ENCODE results near the gene ZCCHC14. TPM values are rescaled to one million over a fixed set of nuclear protein-coding genes. Genes with fewer than 3 reads are reported as not detected.
"Not testable (repeated sequence)": the region's sequence is repeated elsewhere in the genome, so short reads cannot be mapped to it uniquely, and the experiment has no call there.

Gene ZCCHC14
- polyA plus RNA-seq, 2 donors: 6.8 to 8.0 TPM

- 55 to 68% methylated on average over 7 of the region's 7 CpGs for WGBS, 2 donors
- Histone ChIP-seq H3K4me1 (ENCODE audit: control insufficient read depth in 2 of 2, insufficient read depth in 2 of 2, low read length in 1 of 2) (peaks cover 3 to 5% of the 10 kb centered on the region in 2 donors), H3K36me3 (ENCODE audit: control insufficient read depth in 2 of 2, insufficient read depth in 2 of 2, low read length in 1 of 2) (peaks cover 7 to 10% of the 10 kb centered on the region in 2 donors), H3K4me3 (ENCODE audit: low read depth in 1 of 2, low read length in 2 of 2) (no peak overlapping the region), H3K9me3 (ENCODE audit: control insufficient read depth in 2 of 2, insufficient read depth in 1 of 2, low read depth in 1 of 2, low read length in 1 of 2) (no peaks in the 10 kb centered on the region), H3K27ac (ENCODE audit: low read depth in 2 of 2, low read length in 1 of 2) (no peak overlapping the region), H3K27me3 (ENCODE audit: control insufficient read depth in 1 of 2, insufficient read depth in 2 of 2, low read length in 2 of 2) (no peaks in the 10 kb centered on the region)
Observed at GRCh38 chr16:87395181-87395842, 97.5 kb downstream of the ZCCHC14 start.

DNA sequence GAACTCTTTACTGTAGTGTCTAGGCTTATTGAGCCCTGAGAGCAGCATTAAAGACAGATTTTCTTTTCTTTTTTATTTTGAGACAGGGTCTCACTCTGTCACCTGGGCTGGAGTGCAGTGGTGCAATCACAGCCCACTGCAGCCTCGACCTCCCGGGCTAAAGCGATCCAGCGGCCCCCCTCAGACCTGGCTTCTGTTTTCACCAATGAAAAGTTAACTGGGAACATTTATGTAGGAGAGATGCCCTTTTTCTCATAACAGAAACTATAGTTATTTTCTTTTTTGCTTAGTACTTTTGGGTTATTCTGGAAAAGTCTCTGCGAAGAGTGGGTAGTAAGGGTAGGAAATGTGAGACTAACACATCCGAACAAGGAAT, 99.2 kb downstream of the ZCCHC14 start:
- no peaks in the 10 kb centered on the region for H3K27me3 ChIP-seq (ENCODE audit: control insufficient read depth in 1 of 2, insufficient read depth in 2 of 2, low read length in 2 of 2)
- 75 to 76% methylated on average over 6 of the region's 6 CpGs for WGBS, 2 donors
- H3K4me3 ChIP-seq (ENCODE audit: low read depth in 1 of 2, low read length in 2 of 2): peak overlapping the region in 1 of 2 donors; percentile 95
- peak overlapping the region; percentile 72 to 89 for H3K27ac ChIP-seq (ENCODE audit: low read depth in 2 of 2, low read length in 1 of 2)
- peaks cover 3 to 5% of the 10 kb centered on the region in 2 donors for H3K4me1 ChIP-seq (ENCODE audit: control insufficient read depth in 2 of 2, insufficient read depth in 2 of 2, low read length in 1 of 2)
- H3K9me3 ChIP-seq (ENCODE audit: control insufficient read depth in 2 of 2, insufficient read depth in 1 of 2, low read depth in 1 of 2, low read length in 1 of 2): no peaks in the 10 kb centered on the region
- peaks cover 0 to 2% of the 10 kb centered on the region in 2 donors for H3K36me3 ChIP-seq (ENCODE audit: control insufficient read depth in 2 of 2, insufficient read depth in 2 of 2, low read length in 1 of 2)

GRCh38 chr16:87392821-87393679, 99.8 kb downstream of the ZCCHC14 start:
- peak overlapping the region; percentile 81 to 95 for H3K4me3 ChIP-seq (ENCODE audit: low read depth in 1 of 2, low read length in 2 of 2)
- peaks cover 3 to 5% of the 10 kb centered on the region in 2 donors for H3K4me1 ChIP-seq (ENCODE audit: control insufficient read depth in 2 of 2, insufficient read depth in 2 of 2, low read length in 1 of 2)
- no peaks in the 10 kb centered on the region for H3K36me3 ChIP-seq (ENCODE audit: control insufficient read depth in 2 of 2, insufficient read depth in 2 of 2, low read length in 1 of 2)
- no peaks in the 10 kb centered on the region for H3K27me3 ChIP-seq (ENCODE audit: control insufficient read depth in 1 of 2, insufficient read depth in 2 of 2, low read length in 2 of 2)
- no peaks in the 10 kb centered on the region for H3K9me3 ChIP-seq (ENCODE audit: control insufficient read depth in 2 of 2, insufficient read depth in 1 of 2, low read depth in 1 of 2, low read length in 1 of 2)
- 1 to 2% methylated on average over 44 to 53 of the region's 53 CpGs for WGBS, 2 donors
- peak overlapping the region; percentile 89 to 93 for H3K27ac ChIP-seq (ENCODE audit: low read depth in 2 of 2, low read length in 1 of 2)

- Histone ChIP-seq H3K4me3 (ENCODE audit: low read depth in 1 of 2, low read length in 2 of 2) (peak within 1 kb of the TSS; percentile 81 to 95), H3K4me1 (ENCODE audit: control insufficient read depth in 2 of 2, insufficient read depth in 2 of 2, low read length in 1 of 2) (peaks cover 3 to 5% of the 10 kb centered on the region in 2 donors), H3K9me3 (ENCODE audit: control insufficient read depth in 2 of 2, insufficient read depth in 1 of 2, low read depth in 1 of 2, low read length in 1 of 2) (no peaks in the 10 kb centered on the region), H3K27ac (ENCODE audit: low read depth in 2 of 2, low read length in 1 of 2) (peak within 1 kb of the TSS; percentile 97 to 98), H3K27me3 (ENCODE audit: control insufficient read depth in 1 of 2, insufficient read depth in 2 of 2, low read length in 2 of 2) (no peaks in the 10 kb centered on the region), H3K36me3 (ENCODE audit: control insufficient read depth in 2 of 2, insufficient read depth in 2 of 2, low read length in 1 of 2) (no peaks in the 10 kb centered on the region)
- 1% methylated on average over 46 to 113 of the region's 113 CpGs for WGBS, 2 donors
Observed at GRCh38 chr16:87391950-87392820, 100.6 kb downstream of the ZCCHC14 start, which contains the start of gene MAP1LC3B. Gene MAP1LC3B (plus strand): TSS chr16:87392336. CDS start chr16:87392428, 92 bp downstream.

DNA sequence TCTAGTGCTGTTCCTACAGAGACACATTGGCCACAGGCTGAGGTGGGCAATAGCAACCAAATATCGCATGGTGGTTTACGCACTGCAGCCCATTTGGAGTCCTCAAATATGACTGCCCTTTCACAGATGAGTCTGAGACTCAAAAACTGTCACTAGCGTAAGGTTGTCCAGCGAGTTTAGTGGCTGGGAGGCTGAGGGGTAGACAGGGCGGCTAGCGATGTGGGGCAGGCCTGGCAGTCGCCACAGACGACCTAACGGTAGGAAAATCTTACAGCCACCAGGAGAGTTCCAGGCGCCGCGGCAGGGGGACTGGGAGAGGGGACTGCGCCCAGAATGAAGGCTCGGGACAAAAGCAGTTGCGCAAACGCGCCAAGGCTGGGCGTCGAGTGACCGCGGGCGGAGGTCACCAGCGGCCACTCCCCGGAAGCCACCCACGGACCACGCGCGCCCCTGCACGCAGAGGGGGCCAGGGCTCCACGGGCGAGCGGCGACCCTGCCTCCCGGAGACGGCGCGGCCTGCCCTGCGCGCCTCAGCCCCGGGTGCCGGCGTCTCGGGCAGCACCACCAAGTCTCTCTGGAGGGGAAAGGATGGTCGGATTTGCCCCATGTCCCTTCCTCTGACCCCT, 101.4 kb downstream of the ZCCHC14 start:
- no peaks in the 10 kb centered on the region for H3K9me3 ChIP-seq (ENCODE audit: control insufficient read depth in 2 of 2, insufficient read depth in 1 of 2, low read depth in 1 of 2, low read length in 1 of 2)
- H3K4me3 ChIP-seq (ENCODE audit: low read depth in 1 of 2, low read length in 2 of 2): peak overlapping the region; percentile 70 to 81
- peaks cover 3 to 5% of the 10 kb centered on the region in 2 donors for H3K4me1 ChIP-seq (ENCODE audit: control insufficient read depth in 2 of 2, insufficient read depth in 2 of 2, low read length in 1 of 2)
- no peaks in the 10 kb centered on the region for H3K36me3 ChIP-seq (ENCODE audit: control insufficient read depth in 2 of 2, insufficient read depth in 2 of 2, low read length in 1 of 2)
- peak overlapping the region; percentile 97 to 98 for H3K27ac ChIP-seq (ENCODE audit: low read depth in 2 of 2, low read length in 1 of 2)
- H3K27me3 ChIP-seq (ENCODE audit: control insufficient read depth in 1 of 2, insufficient read depth in 2 of 2, low read length in 2 of 2): no peaks in the 10 kb centered on the region
- WGBS, 2 donors: 7 to 9% methylated on average over 30 to 44 of the region's 44 CpGs

GRCh38 chr16:87390641-87391323, 102.0 kb downstream of the ZCCHC14 start:
- Histone ChIP-seq H3K4me3 (ENCODE audit: low read depth in 1 of 2, low read length in 2 of 2) (peak overlapping the region in 1 of 2 donors; percentile 81), H3K4me1 (ENCODE audit: control insufficient read depth in 2 of 2, insufficient read depth in 2 of 2, low read length in 1 of 2) (peaks cover 3 to 5% of the 10 kb centered on the region in 2 donors), H3K36me3 (ENCODE audit: control insufficient read depth in 2 of 2, insufficient read depth in 2 of 2, low read length in 1 of 2) (no peaks in the 10 kb centered on the region), H3K27me3 (ENCODE audit: control insufficient read depth in 1 of 2, insufficient read depth in 2 of 2, low read length in 2 of 2) (no peaks in the 10 kb centered on the region), H3K9me3 (ENCODE audit: control insufficient read depth in 2 of 2, insufficient read depth in 1 of 2, low read depth in 1 of 2, low read length in 1 of 2) (no peaks in the 10 kb centered on the region), H3K27ac (ENCODE audit: low read depth in 2 of 2, low read length in 1 of 2) (peak overlapping the region; percentile 97 to 98)
- WGBS, 2 donors: 95% methylated on average over 24 of the region's 24 CpGs

GRCh38 chr16:87389914-87390313, 102.9 kb downstream of the ZCCHC14 start:
- WGBS, 2 donors: 90 to 94% methylated on average over 9 of the region's 9 CpGs
- H3K27me3 ChIP-seq (ENCODE audit: control insufficient read depth in 1 of 2, insufficient read depth in 2 of 2, low read length in 2 of 2); H3K9me3 ChIP-seq (ENCODE audit: control insufficient read depth in 2 of 2, insufficient read depth in 1 of 2, low read depth in 1 of 2, low read length in 1 of 2); H3K4me1 ChIP-seq (ENCODE audit: control insufficient read depth in 2 of 2, insufficient read depth in 2 of 2, low read length in 1 of 2); H3K36me3 ChIP-seq (ENCODE audit: control insufficient read depth in 2 of 2, insufficient read depth in 2 of 2, low read length in 1 of 2); H3K27ac ChIP-seq (ENCODE audit: low read depth in 2 of 2, low read length in 1 of 2); H3K4me3 ChIP-seq (ENCODE audit: low read depth in 1 of 2, low read length in 2 of 2): not testable (repeated sequence)

DNA sequence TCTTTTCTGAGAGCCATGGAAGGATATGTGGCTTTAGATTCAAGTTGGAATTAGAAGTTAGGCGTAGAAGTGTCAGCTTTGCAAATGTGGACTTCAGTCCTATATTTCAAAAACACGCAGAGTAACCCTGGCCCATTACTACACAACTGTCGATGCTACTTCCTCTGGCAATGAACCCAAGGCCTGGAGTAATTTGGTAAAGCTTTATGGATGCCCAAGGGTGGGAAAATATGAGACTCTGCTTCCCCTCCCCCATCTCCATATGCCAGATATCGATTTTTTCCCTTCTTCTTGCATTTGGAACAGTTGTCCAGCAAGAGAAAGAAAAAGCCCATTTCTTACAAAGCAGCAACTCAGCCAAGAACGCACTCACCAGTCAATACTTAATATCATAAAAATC, 103.6 kb downstream of the ZCCHC14 start:
- Histone ChIP-seq H3K27me3 (ENCODE audit: control insufficient read depth in 1 of 2, insufficient read depth in 2 of 2, low read length in 2 of 2) (no peaks in the 10 kb centered on the region), H3K36me3 (ENCODE audit: control insufficient read depth in 2 of 2, insufficient read depth in 2 of 2, low read length in 1 of 2) (no peaks in the 10 kb centered on the region), H3K27ac (ENCODE audit: low read depth in 2 of 2, low read length in 1 of 2) (peak overlapping the region in 1 of 2 donors; percentile 66), H3K9me3 (ENCODE audit: control insufficient read depth in 2 of 2, insufficient read depth in 1 of 2, low read depth in 1 of 2, low read length in 1 of 2) (no peaks in the 10 kb centered on the region), H3K4me3 (ENCODE audit: low read depth in 1 of 2, low read length in 2 of 2) (no peak overlapping the region), H3K4me1 (ENCODE audit: control insufficient read depth in 2 of 2, insufficient read depth in 2 of 2, low read length in 1 of 2) (peaks cover 3 to 5% of the 10 kb centered on the region in 2 donors)
- WGBS, 2 donors: 77 to 87% methylated on average over 5 of the region's 5 CpGs
